ENCODE measurements around the gene IFNE.

IFNE gene

GRCh38 chr9:21482213-21482612, at the start of gene IFNE:
TSS of gene IFNE (minus strand) at chr9:21482313. CDS start at chr9:21481694, 619 bp downstream.
- DNase-seq, result no peak

- no peak for DNase-seq
Measured at GRCh38 chr9:21528123-21528808, 46.2 kb upstream of the IFNE start.

- DNase-seq, result no peak
Measured at GRCh38 chr9:21527579-21527978, 45.5 kb upstream of the IFNE start.

- DNase-seq, result no peak
Measured at GRCh38 chr9:21525174-21525573, 43.1 kb upstream of the IFNE start.

- no peak for DNase-seq
Measured at GRCh38 chr9:21524099-21524830, 42.2 kb upstream of the IFNE start.

- no peak for DNase-seq
Measured at GRCh38 chr9:21523021-21524014, 41.2 kb upstream of the IFNE start.

GRCh38 chr9:21522348-21522747, 40.2 kb upstream of the IFNE start:
- no peak for DNase-seq

GRCh38 chr9:21521448-21521847, 39.3 kb upstream of the IFNE start:
- no peak for DNase-seq

- no peak for DNase-seq
Measured at GRCh38 chr9:21520501-21521228, 38.6 kb upstream of the IFNE start.

- DNase-seq, result no peak
Measured at GRCh38 chr9:21519855-21520434, 37.8 kb upstream of the IFNE start.

- DNase-seq, result no peak
Measured at GRCh38 chr9:21516796-21517195, 34.7 kb upstream of the IFNE start.

- DNase-seq, result no peak
Measured at GRCh38 chr9:21513431-21513830, 31.3 kb upstream of the IFNE start.

- no peak for DNase-seq
Measured at GRCh38 chr9:21510806-21511205, 28.7 kb upstream of the IFNE start.

- no peak for DNase-seq
Measured at GRCh38 chr9:21507483-21507790, 25.3 kb upstream of the IFNE start.

GRCh38 chr9:21506626-21507482, 24.7 kb upstream of the IFNE start:
- DNase-seq, result no peak

GRCh38 chr9:21505425-21506179, 23.5 kb upstream of the IFNE start:
- no peak for DNase-seq

GRCh38 chr9:21504894-21505293, 22.8 kb upstream of the IFNE start:
- no peak for DNase-seq

GRCh38 chr9:21504113-21504512, 22.0 kb upstream of the IFNE start:
- DNase-seq, result no peak

- no peak for DNase-seq
Measured at GRCh38 chr9:21502586-21502985, 20.5 kb upstream of the IFNE start.

- no peak for DNase-seq
Measured at GRCh38 chr9:21499912-21500311, 17.8 kb upstream of the IFNE start.

- no peak for DNase-seq
Measured at GRCh38 chr9:21491756-21492155, 9.6 kb upstream of the IFNE start.

Measured in right hindlimb (tissue), 1 donor.